NB4 (cell line): ENCODE results near the gene RYR3.

Experiments
- CTCF ChIP-seq: IDR thresholded peaks from one replicate; pipeline ENCODE4 v1.5.1; 2012; ENCODE audit warnings: low read depth, low read length
- MYC ChIP-seq: IDR thresholded peaks from 2 replicates; pipeline ENCODE4 v1.6.1; 2011; ENCODE audit warnings: low read depth, low read length
- POLR2A ChIP-seq: IDR thresholded peaks from 2 replicates; pipeline ENCODE4 v1.6.1; 2011; ENCODE audit warnings: mild to moderate bottlenecking; ENCODE audit not compliant: insufficient read length; ENCODE audit errors: extremely low read depth

- TF ChIP-seq CTCF = no peak
- no peak for TF ChIP-seq POLR2A
- TF ChIP-seq MYC = no peak
Measured at GRCh38 chr15:33808720-33809457, 498.1 kb downstream of the RYR3 start.
